NCI-H345 (cell line): ENCODE data around the gene KIAA1328.
"Not testable (repeated sequence)": the region's sequence is repeated elsewhere in the genome, so short reads cannot be mapped to it uniquely, and the experiment has no call there.

Experiments used
- DNase-seq: peaks from one replicate; lab custom pipeline; 2025; lab: John Stamatoyannopoulos, UW

KIAA1328 gene

GRCh38 chr18:36826556-36826955, 2.4 kb upstream of the KIAA1328 start:
- no peak for DNase-seq

- DNase-seq = peak; percentile 51
Measured at GRCh38 chr18:36828157-36828629, 734 bp upstream of the KIAA1328 start.

- peak; percentile 39 for DNase-seq
Measured at GRCh38 chr18:36829362-36830157, 633 bp downstream of the KIAA1328 start.

GRCh38 chr18:36830158-36830495, 1.2 kb downstream of the KIAA1328 start:
- DNase-seq = no peak

GRCh38 chr18:36831139-36831538, 2.2 kb downstream of the KIAA1328 start:
- DNase-seq = no peak

- no peak for DNase-seq
Measured at GRCh38 chr18:36833120-36833519, 4.2 kb downstream of the KIAA1328 start.

GRCh38 chr18:36835927-36836326, 7.0 kb downstream of the KIAA1328 start:
- DNase-seq = no peak

GRCh38 chr18:36839835-36840234, 10.9 kb downstream of the KIAA1328 start:
- DNase-seq = no peak

- DNase-seq = no peak
Measured at GRCh38 chr18:36843199-36843598, 14.3 kb downstream of the KIAA1328 start.

GRCh38 chr18:36843784-36844183, 14.9 kb downstream of the KIAA1328 start:
- no peak for DNase-seq

- no peak for DNase-seq
Measured at GRCh38 chr18:36848609-36849008, 19.7 kb downstream of the KIAA1328 start.

GRCh38 chr18:36849288-36850006, 20.5 kb downstream of the KIAA1328 start:
- DNase-seq = no peak

- no peak for DNase-seq
Measured at GRCh38 chr18:36850527-36851201, 21.7 kb downstream of the KIAA1328 start.

GRCh38 chr18:36851202-36851590, 22.3 kb downstream of the KIAA1328 start:
- DNase-seq = no peak

GRCh38 chr18:36856815-36857214, 27.9 kb downstream of the KIAA1328 start:
- no peak for DNase-seq

- no peak for DNase-seq
Measured at GRCh38 chr18:36862182-36862581, 33.3 kb downstream of the KIAA1328 start.

- no peak for DNase-seq
Measured at GRCh38 chr18:36867056-36867455, 38.1 kb downstream of the KIAA1328 start.

GRCh38 chr18:36871801-36872200, 42.9 kb downstream of the KIAA1328 start:
- no peak for DNase-seq

- DNase-seq = no peak
Measured at GRCh38 chr18:36872329-36872728, 43.4 kb downstream of the KIAA1328 start.

GRCh38 chr18:36873826-36874225, 44.9 kb downstream of the KIAA1328 start:
- not testable (repeated sequence) for DNase-seq

GRCh38 chr18:36879796-36880195, 50.9 kb downstream of the KIAA1328 start:
- DNase-seq = not testable (repeated sequence)

GRCh38 chr18:36885981-36886380, 57.1 kb downstream of the KIAA1328 start:
- no peak for DNase-seq

GRCh38 chr18:36887114-36887513, 58.2 kb downstream of the KIAA1328 start:
- DNase-seq = no peak
